ENCODE measurements around the gene RGS16. TPM values are rescaled to one million over a fixed set of nuclear protein-coding genes. Genes with fewer than 3 reads are reported as not detected.
"Not testable (repeated sequence)": the region's sequence is repeated elsewhere in the genome, so short reads cannot be mapped to it uniquely, and the experiment has no call there.

Gene RGS16
- total RNA-seq, 1 experiment from 2014 or later, result 0.40 TPM

GRCh38 chr1:182633657-182634281 is 29.6 kb upstream of the RGS16 start:
- CTCF ChIA-PET, result no interaction called here
- POLR2A ChIA-PET (ENCODE audit: unreplicated experiment), result no interaction called here
- H3K9ac ChIP-seq (ENCODE audit: low read length), result no peak overlapping the region
- H3K27ac ChIP-seq (ENCODE audit: low read length), result no peak overlapping the region
- no peaks in the 10 kb centered on the region for H3K4me1 ChIP-seq (ENCODE audit: insufficient read depth, low read length)
- no peaks in the 10 kb centered on the region for H3F3A ChIP-seq (ENCODE audit: low read length, unreplicated experiment)
- no peaks in the 10 kb centered on the region for H3K9me2 ChIP-seq (replicated peaks; ENCODE audit: low read length)
- TF ChIP-seq CTCF (conservative IDR thresholded peaks at IDR 0.05; ENCODE audit: low read depth, low read length) (no peak), EZH2 (IDR thresholded peaks at IDR 0.05; ENCODE audit: low read length, unreplicated experiment) (no peak), EZH2phosphoT487 (IDR thresholded peaks at IDR 0.05; ENCODE audit: borderline replicate concordance, low read length) (no peak)
- H2AFZ ChIP-seq (ENCODE audit: low read length), result no peak overlapping the region
- no peak overlapping the region for H3K4me2 ChIP-seq (ENCODE audit: low read length)
- DNase-seq (no peak), ATAC-seq (no peak)
- H3K79me2 ChIP-seq (ENCODE audit: low read length), result no peaks in the 10 kb centered on the region
- no peaks in the 10 kb centered on the region for H4K20me1 ChIP-seq (ENCODE audit: low read length)
- H3K36me3 ChIP-seq (ENCODE audit: low read depth, low read length), result no peaks in the 10 kb centered on the region
- H3K9me3 ChIP-seq (ENCODE audit: low read length), result no peaks in the 10 kb centered on the region
- H3K27me3 ChIP-seq (ENCODE audit: low read length), result no peaks in the 10 kb centered on the region
- no TSS peak for BruUV-seq (replicated peaks)
- intact Hi-C loops (cut with micrococcal nuclease), result no loop called here
- no peak overlapping the region for H3K4me3 ChIP-seq (ENCODE audit: low read length)

GRCh38 chr1:182633031-182633430 is 28.8 kb upstream of the RGS16 start:
- BruUV-seq (replicated peaks), result no TSS peak
- Histone ChIP-seq H3K9me2 (replicated peaks; ENCODE audit: low read length) (no peaks in the 10 kb centered on the region), H3K27ac (ENCODE audit: low read length) (no peak overlapping the region), H3K27me3 (ENCODE audit: low read length) (no peaks in the 10 kb centered on the region), H3K36me3 (ENCODE audit: low read depth, low read length) (no peaks in the 10 kb centered on the region), H3K4me2 (ENCODE audit: low read length) (no peak overlapping the region), H3K9ac (ENCODE audit: low read length) (no peak overlapping the region), H2AFZ (ENCODE audit: low read length) (no peak overlapping the region), H4K20me1 (ENCODE audit: low read length) (no peaks in the 10 kb centered on the region), H3K4me3 (ENCODE audit: low read length) (no peak overlapping the region), H3K79me2 (ENCODE audit: low read length) (no peaks in the 10 kb centered on the region), H3F3A (ENCODE audit: low read length, unreplicated experiment) (no peaks in the 10 kb centered on the region), H3K4me1 (ENCODE audit: insufficient read depth, low read length) (no peaks in the 10 kb centered on the region), H3K9me3 (ENCODE audit: low read length) (no peaks in the 10 kb centered on the region)
- POLR2A ChIA-PET (ENCODE audit: unreplicated experiment), result no interaction called here
- CTCF ChIA-PET, result no interaction called here
- DNase-seq (no peak), ATAC-seq (no peak)
- TF ChIP-seq CTCF (conservative IDR thresholded peaks at IDR 0.05; ENCODE audit: low read depth, low read length), result no peak
- TF ChIP-seq EZH2phosphoT487 (IDR thresholded peaks at IDR 0.05; ENCODE audit: borderline replicate concordance, low read length), result no peak
- TF ChIP-seq EZH2 (IDR thresholded peaks at IDR 0.05; ENCODE audit: low read length, unreplicated experiment), result no peak
- intact Hi-C loops (cut with micrococcal nuclease), result no loop called here

- H3K79me2 ChIP-seq (ENCODE audit: low read length); H3K27ac ChIP-seq (ENCODE audit: low read length); POLR2A ChIA-PET (ENCODE audit: unreplicated experiment); CTCF ChIA-PET; H3K9me2 ChIP-seq (replicated peaks; ENCODE audit: low read length); H3F3A ChIP-seq (ENCODE audit: low read length, unreplicated experiment); H3K4me2 ChIP-seq (ENCODE audit: low read length); H3K4me1 ChIP-seq (ENCODE audit: insufficient read depth, low read length); intact Hi-C loops (cut with micrococcal nuclease); DNase-seq; H3K9ac ChIP-seq (ENCODE audit: low read length); H3K27me3 ChIP-seq (ENCODE audit: low read length); H3K4me3 ChIP-seq (ENCODE audit: low read length); H2AFZ ChIP-seq (ENCODE audit: low read length); ATAC-seq; H3K9me3 ChIP-seq (ENCODE audit: low read length); H4K20me1 ChIP-seq (ENCODE audit: low read length); H3K36me3 ChIP-seq (ENCODE audit: low read depth, low read length); BruUV-seq (replicated peaks): not testable (repeated sequence)
Observed at GRCh38 chr1:182632441-182632857, 28.3 kb upstream of the RGS16 start.

Data from PC-3 (cell line).